Mesothelial cell of epicardium (in vitro differentiated cells): ENCODE results near the gene CEP41. TPM values are rescaled to one million over a fixed set of nuclear protein-coding genes. Genes with fewer than 3 reads are reported as not detected.
A peak's percentile ranks its signal among the peaks of the same experiment; 100 is the strongest.

ENCODE experiments used
- DNase-seq, 2 experiments: peaks; one replicate each; pipeline ENCODE4 v3.0.0; 2021; ENCODE audit warnings: low spot score in 2 of 2; ENCODE audit not compliant: unreplicated experiment in 2 of 2
- H3K27ac Mint-ChIP-seq: 2 replicates; pipeline ENCODE4 v1.8.0; 2021; ENCODE audit warnings: mixed read lengths
- H3K27me3 Mint-ChIP-seq: 2 replicates; pipeline ENCODE4 v1.8.0; 2021; ENCODE audit warnings: low read depth, mixed read lengths
- H3K36me3 Mint-ChIP-seq: 2 replicates; pipeline ENCODE4 v1.8.0; 2021; ENCODE audit warnings: mixed read lengths
- H3K4me1 Mint-ChIP-seq: 2 replicates; pipeline ENCODE4 v1.8.0; 2021; ENCODE audit warnings: mixed read lengths
- H3K4me3 Mint-ChIP-seq: 2 replicates; pipeline ENCODE4 v1.8.0; 2021; ENCODE audit warnings: mild to moderate bottlenecking, moderate library complexity, mixed read lengths
- H3K9me3 Mint-ChIP-seq: 2 replicates; pipeline ENCODE4 v1.8.0; 2021; ENCODE audit warnings: mixed read lengths
- CTCF ChIP-seq: fragments of 200-600 bp; sonication (generic); IDR thresholded peaks from one replicate; pipeline ENCODE4 v1.5.0; 2021; ENCODE audit warnings: antibody characterized with exemption; ENCODE audit not compliant: unreplicated experiment
- total RNA-seq: library from RNA; stranded (reverse); gene quantifications from 3 replicates; pipeline ENCODE4 v1.2.1, GENCODE V29; 2021

The CEP41 gene
- total RNA-seq, 1 donor from 2014 or later = 22.5 TPM

GRCh38 chr7:130350945-130351790 is 89.6 kb downstream of the CEP41 start:
- H3K4me1 Mint-ChIP-seq = peaks cover 58% of the 10 kb centered on the region

GRCh38 chr7:130349911-130350782 is 90.7 kb downstream of the CEP41 start:
- Mint-ChIP-seq H3K9me3 (no peaks in the 10 kb centered on the region), H3K27me3 (no peaks in the 10 kb centered on the region), H3K36me3 (no peaks in the 10 kb centered on the region), H3K4me3 (peak overlapping the region; percentile 1), H3K4me1 (peaks cover 58% of the 10 kb centered on the region), H3K27ac (peak overlapping the region; percentile 93)
- no peak for DNase-seq
- no peak for TF ChIP-seq CTCF

More at GRCh38 chr7:130350945-130351790, 89.6 kb downstream of the CEP41 start:
- no peaks in the 10 kb centered on the region for H3K9me3 Mint-ChIP-seq
- no peak for DNase-seq
- H3K27ac Mint-ChIP-seq = peak overlapping the region; percentile 93
- no peaks in the 10 kb centered on the region for H3K36me3 Mint-ChIP-seq
- H3K27me3 Mint-ChIP-seq = no peaks in the 10 kb centered on the region
- H3K4me3 Mint-ChIP-seq = peak overlapping the region; percentile 18
- TF ChIP-seq CTCF = no peak

- TF ChIP-seq CTCF = no peak
- Mint-ChIP-seq H3K27ac (no peak overlapping the region), H3K36me3 (peaks cover 3% of the 10 kb centered on the region), H3K27me3 (no peaks in the 10 kb centered on the region), H3K4me3 (no peak overlapping the region), H3K9me3 (peaks cover 4% of the 10 kb centered on the region), H3K4me1 (peaks cover 37% of the 10 kb centered on the region)
- no peak for DNase-seq
Measured at GRCh38 chr7:130346941-130347340, 93.9 kb downstream of the CEP41 start.

GRCh38 chr7:130346177-130346905 is 94.5 kb downstream of the CEP41 start:
- H3K4me1 Mint-ChIP-seq = peaks cover 31% of the 10 kb centered on the region
- DNase-seq = no peak

More at GRCh38 chr7:130346177-130346905, 94.5 kb downstream of the CEP41 start:
- Mint-ChIP-seq H3K27ac (no peak overlapping the region), H3K4me3 (no peak overlapping the region), H3K36me3 (peaks cover 3% of the 10 kb centered on the region), H3K27me3 (no peaks in the 10 kb centered on the region), H3K9me3 (peaks cover 9% of the 10 kb centered on the region)
- no peak for TF ChIP-seq CTCF
